Mesenchymal stem cell (in vitro differentiated cells and primary cell): ENCODE data around the gene GGT6.
"Not testable (repeated sequence)": the region's sequence is repeated elsewhere in the genome, so short reads cannot be mapped to it uniquely, and the experiment has no call there.

Experiments used
- DNase-seq: peaks from one replicate; pipeline ENCODE4 v3.0.0-alpha.2; 2013
- H2AFZ ChIP-seq: one replicate; pipeline ENCODE4 v1.6.1; 2013; ENCODE audit warnings: low read depth, mild to moderate bottlenecking, control low read depth, inconsistent platforms, low read length, moderate library complexity
- H2AK5ac ChIP-seq: 2 replicates; pipeline ENCODE4 v1.6.1; 2013; ENCODE audit warnings: low read length, moderate library complexity, mild to moderate bottlenecking, inconsistent platforms; ENCODE audit not compliant: severe bottlenecking
- H2BK120ac ChIP-seq: one replicate; pipeline ENCODE4 v1.6.1; 2013; ENCODE audit warnings: low read depth, mild to moderate bottlenecking, inconsistent platforms, low read length, moderate library complexity
- H2BK12ac ChIP-seq, 2 experiments: one replicate each; pipeline ENCODE4 v1.6.1; 2013; ENCODE audit warnings: inconsistent platforms in 2 of 2, low read length in 2 of 2, mild to moderate bottlenecking in 2 of 2, moderate library complexity in 2 of 2, control low read depth in 1 of 2
- H2BK15ac ChIP-seq: one replicate; pipeline ENCODE4 v1.6.1; 2013; ENCODE audit warnings: mild to moderate bottlenecking, low read depth, inconsistent platforms; ENCODE audit not compliant: poor library complexity, severe bottlenecking
- H2BK5ac ChIP-seq: 2 replicates; pipeline ENCODE4 v1.6.1; 2013; ENCODE audit warnings: low read depth, mild to moderate bottlenecking, low read length, control low read depth, inconsistent platforms; ENCODE audit not compliant: poor library complexity, severe bottlenecking
- H3K14ac ChIP-seq, 2 experiments: one replicate each; pipeline ENCODE4 v1.6.1; 2013; ENCODE audit warnings: inconsistent platforms in 2 of 2, low read length in 2 of 2, control low read depth in 1 of 2, mild to moderate bottlenecking in 1 of 2, moderate library complexity in 1 of 2
- H3K18ac ChIP-seq, 2 experiments: one replicate each; pipeline ENCODE4 v1.6.1; 2013; ENCODE audit warnings: inconsistent platforms in 2 of 2, low read length in 2 of 2, control low read depth in 1 of 2, low read depth in 1 of 2, mild to moderate bottlenecking in 1 of 2
- H3K23ac ChIP-seq, 2 experiments: one replicate each; pipeline ENCODE4 v1.6.1; 2013; ENCODE audit warnings: inconsistent platforms in 2 of 2, low read length in 2 of 2, mild to moderate bottlenecking in 2 of 2, moderate library complexity in 2 of 2, control low read depth in 1 of 2
- H3K27ac ChIP-seq: 2 replicates; pipeline ENCODE4 v1.5.1; 2013; ENCODE audit warnings: mild to moderate bottlenecking, moderate library complexity, low read length, control low read depth, inconsistent platforms; ENCODE audit not compliant: poor library complexity, severe bottlenecking
- H3K27me3 ChIP-seq, 2 experiments: 2 replicates each; pipeline versions ENCODE4 v1.6.1 to v1.7.0; 2013; ENCODE audit warnings: low read length in 2 of 2, mild to moderate bottlenecking in 2 of 2, moderate library complexity in 2 of 2, control low read depth in 1 of 2, inconsistent platforms in 1 of 2; ENCODE audit not compliant: control insufficient read depth in 1 of 2, insufficient read depth in 1 of 2
- H3K36me3 ChIP-seq, 2 experiments: 2 replicates each; pipeline versions ENCODE4 v1.6.1 to v1.7.0; 2013; ENCODE audit warnings: low read length in 2 of 2, control low read depth in 1 of 2, inconsistent platforms in 1 of 2, low read depth in 1 of 2, mild to moderate bottlenecking in 1 of 2; ENCODE audit not compliant: insufficient read depth in 2 of 2, control insufficient read depth in 1 of 2
- H3K4ac ChIP-seq, 2 experiments: one replicate each; pipeline ENCODE4 v1.6.1; 2013; ENCODE audit warnings: inconsistent platforms in 2 of 2, low read length in 2 of 2, mild to moderate bottlenecking in 2 of 2, moderate library complexity in 2 of 2, control low read depth in 1 of 2, low read depth in 1 of 2
- H3K4me1 ChIP-seq: 2 replicates; pipeline ENCODE4 v1.6.1; 2013; ENCODE audit warnings: low read depth, low read length, control low read depth; ENCODE audit not compliant: control insufficient read depth, insufficient read depth
- H3K4me2 ChIP-seq: 2 replicates; pipeline ENCODE4 v1.6.1; 2013; ENCODE audit warnings: low read length, mild to moderate bottlenecking, inconsistent platforms; ENCODE audit not compliant: poor library complexity, severe bottlenecking
- H3K4me3 ChIP-seq, 2 experiments: 2 replicates each; pipeline versions ENCODE4 v1.5.1 to v1.7.0; 2013; ENCODE audit warnings: low read length in 2 of 2, mild to moderate bottlenecking in 2 of 2, control low read depth in 1 of 2, low read depth in 1 of 2; ENCODE audit not compliant: insufficient read depth in 1 of 2
- H3K79me1 ChIP-seq: replicated peaks from 2 replicates; pipeline ENCODE4 v1.6.1; 2013; ENCODE audit warnings: mild to moderate bottlenecking, control low read depth, low read length, inconsistent platforms; ENCODE audit not compliant: poor library complexity, severe bottlenecking
- H3K9ac ChIP-seq: 2 replicates; pipeline ENCODE4 v1.7.0; 2013; ENCODE audit warnings: mild to moderate bottlenecking, low read length, moderate library complexity
- H3K9me3 ChIP-seq: 2 replicates; pipeline ENCODE4 v1.7.0; 2013; ENCODE audit warnings: mild to moderate bottlenecking, low read length; ENCODE audit not compliant: control insufficient read depth
- H4K8ac ChIP-seq: one replicate; pipeline ENCODE4 v1.6.1; 2013; ENCODE audit warnings: inconsistent platforms, mild to moderate bottlenecking, low read length, moderate library complexity
- H4K91ac ChIP-seq: one replicate; pipeline ENCODE4 v1.6.1; 2013; ENCODE audit warnings: mild to moderate bottlenecking, low read length, inconsistent platforms
- WGBS: methylation state at CpG from one replicate; pipeline ENCODE4 v1.1.7; 2013; ENCODE audit warnings: mixed read lengths; 5-methylcytosine and 5-hydroxymethylcytosine counted together

GGT6 gene

GRCh38 chr17:4607261-4607741 is 46.9 kb upstream of the GGT6 start:
- Histone ChIP-seq H3K14ac (no peak overlapping the region), H4K91ac (no peak overlapping the region), H3K79me1 (no peaks in the 10 kb centered on the region), H2BK15ac (no peak overlapping the region), H3K18ac (peak overlapping the region in 1 of 2 experiments; percentile 21), H3K23ac (no peak overlapping the region), H3K4me3 (peak overlapping the region in 1 of 2 experiments; percentile 38), H4K8ac (no peak overlapping the region), H3K9me3 (no peaks in the 10 kb centered on the region), H2BK5ac (no peak overlapping the region), H2BK120ac (no peak overlapping the region), H3K4ac (no peak overlapping the region), H2AK5ac (no peak overlapping the region), H3K4me1 (peaks cover 27% of the 10 kb centered on the region), H3K36me3 (no peaks in the 10 kb centered on the region), H3K9ac (peak overlapping the region; percentile 69), H3K27ac (peak overlapping the region; percentile 76), H3K4me2 (peak overlapping the region; percentile 18), H3K27me3 (peaks cover 0 to 20% of the 10 kb centered on the region in 2 experiments), H2AFZ (no peak overlapping the region), H2BK12ac (peak overlapping the region in 1 of 2 experiments; percentile 37)
- WGBS: 85% methylated on average over 24 of the region's 25 CpGs
- no peak for DNase-seq

DNA sequence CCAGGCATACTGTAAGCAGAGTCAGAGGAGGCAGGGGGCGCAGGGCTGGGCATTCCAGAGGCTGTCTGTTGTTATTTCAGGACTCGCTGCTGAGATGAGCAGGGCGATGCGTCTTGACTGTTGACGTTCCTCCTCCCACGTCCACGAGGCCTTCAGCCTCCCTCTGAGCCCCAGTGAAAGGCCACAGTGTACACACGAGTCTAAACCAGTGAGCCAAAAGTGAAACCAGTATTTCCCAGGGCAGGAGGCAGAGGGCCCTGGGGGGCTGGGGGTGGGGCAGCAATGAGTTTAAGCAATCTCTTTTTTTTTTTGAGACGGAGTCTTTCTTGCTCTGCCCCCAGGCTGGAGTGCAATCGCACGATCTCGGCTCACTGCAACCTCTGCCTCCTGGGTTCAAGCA is 45.4 kb upstream of the GGT6 start:
- H4K8ac ChIP-seq: peak overlapping the region; percentile 19
- H2BK120ac ChIP-seq: no peak overlapping the region
- no peaks in the 10 kb centered on the region for H3K79me1 ChIP-seq
- no peak overlapping the region for H2BK12ac ChIP-seq
- H3K14ac ChIP-seq: no peak overlapping the region
- peaks cover 29% of the 10 kb centered on the region for H3K4me1 ChIP-seq
- H3K9ac ChIP-seq: no peak overlapping the region
- H2BK15ac ChIP-seq: no peak overlapping the region
- H3K9me3 ChIP-seq: no peaks in the 10 kb centered on the region
- H3K4ac ChIP-seq: no peak overlapping the region
- WGBS: 80% methylated on average over 9 of the region's 12 CpGs
- no peak overlapping the region for H2AK5ac ChIP-seq
- peaks cover 0 to 20% of the 10 kb centered on the region in 2 experiments for H3K27me3 ChIP-seq
- no peaks in the 10 kb centered on the region for H3K36me3 ChIP-seq
- no peak overlapping the region for H3K4me3 ChIP-seq
- H2AFZ ChIP-seq: no peak overlapping the region
- H3K4me2 ChIP-seq: no peak overlapping the region
- H3K27ac ChIP-seq: no peak overlapping the region
- no peak overlapping the region for H2BK5ac ChIP-seq
- H3K23ac ChIP-seq: no peak overlapping the region
- H3K18ac ChIP-seq: no peak overlapping the region
- DNase-seq: peak; percentile 76
- peak overlapping the region; percentile 58 for H4K91ac ChIP-seq

- not testable (repeated sequence) for H3K4ac ChIP-seq, H2BK15ac ChIP-seq, H2BK5ac ChIP-seq, H3K4me2 ChIP-seq, H3K79me1 ChIP-seq, H4K8ac ChIP-seq, H3K14ac ChIP-seq, H4K91ac ChIP-seq, H3K36me3 ChIP-seq, H2BK120ac ChIP-seq, H2AK5ac ChIP-seq, DNase-seq, H3K27ac ChIP-seq, H3K23ac ChIP-seq, H3K4me3 ChIP-seq, H3K18ac ChIP-seq, H2AFZ ChIP-seq, H3K9me3 ChIP-seq, H3K9ac ChIP-seq, H2BK12ac ChIP-seq
- Histone ChIP-seq H3K27me3 (peaks cover 0 to 19% of the 10 kb centered on the region in 2 experiments), H3K4me1 (peaks cover 39% of the 10 kb centered on the region)
- WGBS: 95% methylated on average over 11 of the region's 11 CpGs
These were observed 44.4 kb upstream of the GGT6 start for GRCh38 chr17:4604736-4605135.

DNA sequence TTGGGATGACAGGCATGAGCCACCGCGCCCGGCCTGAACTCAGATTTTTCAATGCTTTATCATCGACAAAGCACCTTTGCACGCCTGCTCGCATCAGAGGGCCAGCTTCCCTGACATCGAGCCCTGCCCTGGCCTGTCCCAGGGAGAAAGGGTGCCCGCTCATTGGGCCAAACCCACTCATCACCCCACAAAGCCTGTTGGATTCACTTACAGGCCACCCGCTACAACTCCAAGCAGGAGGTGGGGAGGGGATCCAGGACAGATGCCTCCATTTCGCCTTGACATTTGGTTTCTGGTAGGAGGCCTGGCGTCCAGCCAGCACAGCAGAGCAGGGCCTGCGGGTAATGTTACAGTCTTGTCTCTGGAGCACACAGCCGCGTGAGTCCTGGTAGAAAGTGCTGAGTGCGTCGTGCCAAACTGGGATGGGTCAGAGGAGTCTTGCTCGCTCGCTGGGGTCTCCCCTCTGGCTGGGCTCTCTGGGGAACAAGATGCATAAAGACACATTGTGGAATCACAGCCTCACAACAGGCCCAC is 43.8 kb upstream of the GGT6 start:
- Histone ChIP-seq H2AFZ (no peak overlapping the region), H3K79me1 (no peaks in the 10 kb centered on the region), H3K9ac (no peak overlapping the region), H4K91ac (no peak overlapping the region), H3K14ac (no peak overlapping the region), H3K18ac (no peak overlapping the region), H3K4ac (no peak overlapping the region), H2BK5ac (no peak overlapping the region), H3K9me3 (no peaks in the 10 kb centered on the region), H3K4me2 (no peak overlapping the region), H3K27me3 (peaks cover 4 to 15% of the 10 kb centered on the region in 2 experiments), H2BK120ac (no peak overlapping the region), H3K27ac (peak overlapping the region; percentile 50), H2AK5ac (no peak overlapping the region), H3K36me3 (no peaks in the 10 kb centered on the region), H3K4me1 (peaks cover 44% of the 10 kb centered on the region), H3K4me3 (peak overlapping the region in 1 of 2 experiments; percentile 25), H2BK15ac (no peak overlapping the region), H2BK12ac (peak overlapping the region in 1 of 2 experiments; percentile 30), H4K8ac (no peak overlapping the region), H3K23ac (no peak overlapping the region)
- 69% methylated on average over 18 of the region's 18 CpGs for WGBS
- peak; percentile 43 for DNase-seq
